ENCODE measurements around the gene SLC24A3. TPM values are rescaled to one million over a fixed set of nuclear protein-coding genes. Genes with fewer than 3 reads are reported as not detected.

SLC24A3 gene
- total and polyA plus RNA-seq, 2 of the 13 experiments (the other 11 are each of a cell fraction or from before 2014, with no cell fraction given), result not detected

GRCh38 chr20:19757487-19758132 lies 545.2 kb downstream of the SLC24A3 start (continued):
- TF ChIP-seq ZNF362 (CRISPR knock-in tag; IDR thresholded peaks at IDR 0.05; ENCODE audit: borderline replicate concordance) (no peak), ZNF329 (CRISPR knock-in tag; IDR thresholded peaks at IDR 0.05; ENCODE audit: low read depth) (no peak), POLR2AphosphoS2 (IDR thresholded peaks at IDR 0.05; ENCODE audit: low read depth, low read length) (no peak), JUND (CRISPR knock-in tag; IDR thresholded peaks at IDR 0.05) (0 out of 2 replicates have a peak, but pooled peaks have one; percentile 46), ZKSCAN1 (IDR thresholded peaks at IDR 0.05; ENCODE audit: low read length) (no peak), NCOA2 (CRISPR knock-in tag; IDR thresholded peaks at IDR 0.05) (0 out of 2 replicates have a peak, but pooled peaks have one; percentile 21), MXD4 (CRISPR knock-in tag; IDR thresholded peaks at IDR 0.05) (0 out of 2 replicates have a peak, but pooled peaks have one; percentile 6), PTBP1 (IDR thresholded peaks at IDR 0.05; ENCODE audit: low read depth, low read length, poor library complexity, severe bottlenecking) (no peak), ZNF274 (CRISPR knock-in tag; IDR thresholded peaks at IDR 0.05) (no peak; the same call in 1 of the 2 replicates), HHEX (CRISPR knock-in tag; IDR thresholded peaks at IDR 0.05) (no peak), SP140L (CRISPR knock-in tag; IDR thresholded peaks at IDR 0.05; ENCODE audit: borderline replicate concordance) (0 out of 2 replicates have a peak, but pooled peaks have one; percentile 59), KAT2B (IDR thresholded peaks at IDR 0.05; ENCODE audit: borderline replicate concordance, low read depth, low read length) (no peak), E2F1 (CRISPR knock-in tag; IDR thresholded peaks at IDR 0.05) (peak; percentile 38; the same call in 1 of the 2 replicates), GPN1 (CRISPR knock-in tag; IDR thresholded peaks at IDR 0.05; ENCODE audit: borderline replicate concordance) (no peak), PRPF4 (IDR thresholded peaks at IDR 0.05; ENCODE audit: low read depth, low read length, poor library complexity, severe bottlenecking) (no peak), ZNF790 (CRISPR knock-in tag; IDR thresholded peaks at IDR 0.05; ENCODE audit: borderline replicate concordance) (no peak), RFX3 (CRISPR knock-in tag; IDR thresholded peaks at IDR 0.05) (no peak), U2AF1 (optimal IDR thresholded peaks at IDR 0.05; ENCODE audit: low read depth, low read length) (no peak), HDAC6 (IDR thresholded peaks at IDR 0.05; ENCODE audit: low read depth, low read length) (no peak), ZNF547 (CRISPR knock-in tag; IDR thresholded peaks at IDR 0.05) (0 out of 2 replicates have a peak, but pooled peaks have one; percentile 42), SOX6 (IDR thresholded peaks at IDR 0.05) (no peak), SOX6 (CRISPR knock-in tag; IDR thresholded peaks at IDR 0.05) (peak; percentile 50; the same call in 1 of the 2 replicates)
- TF ChIP-seq, protein P1, sequence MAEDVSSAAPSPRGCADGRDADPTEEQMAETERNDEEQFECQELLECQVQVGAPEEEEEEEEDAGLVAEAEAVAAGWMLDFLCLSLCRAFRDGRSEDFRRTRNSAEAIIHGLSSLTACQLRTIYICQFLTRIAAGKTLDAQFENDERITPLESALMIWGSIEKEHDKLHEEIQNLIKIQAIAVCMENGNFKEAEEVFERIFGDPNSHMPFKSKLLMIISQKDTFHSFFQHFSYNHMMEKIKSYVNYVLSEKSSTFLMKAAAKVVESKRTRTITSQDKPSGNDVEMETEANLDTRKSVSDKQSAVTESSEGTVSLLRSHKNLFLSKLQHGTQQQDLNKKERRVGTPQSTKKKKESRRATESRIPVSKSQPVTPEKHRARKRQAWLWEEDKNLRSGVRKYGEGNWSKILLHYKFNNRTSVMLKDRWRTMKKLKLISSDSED (CRISPR knock-in tag; IDR thresholded peaks at IDR 0.05), result no peak
- TF ChIP-seq, protein P2, sequence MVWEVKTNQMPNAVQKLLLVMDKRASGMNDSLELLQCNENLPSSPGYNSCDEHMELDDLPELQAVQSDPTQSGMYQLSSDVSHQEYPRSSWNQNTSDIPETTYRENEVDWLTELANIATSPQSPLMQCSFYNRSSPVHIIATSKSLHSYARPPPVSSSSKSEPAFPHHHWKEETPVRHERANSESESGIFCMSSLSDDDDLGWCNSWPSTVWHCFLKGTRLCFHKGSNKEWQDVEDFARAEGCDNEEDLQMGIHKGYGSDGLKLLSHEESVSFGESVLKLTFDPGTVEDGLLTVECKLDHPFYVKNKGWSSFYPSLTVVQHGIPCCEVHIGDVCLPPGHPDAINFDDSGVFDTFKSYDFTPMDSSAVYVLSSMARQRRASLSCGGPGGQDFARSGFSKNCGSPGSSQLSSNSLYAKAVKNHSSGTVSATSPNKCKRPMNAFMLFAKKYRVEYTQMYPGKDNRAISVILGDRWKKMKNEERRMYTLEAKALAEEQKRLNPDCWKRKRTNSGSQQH (CRISPR knock-in tag; IDR thresholded peaks at IDR 0.05; ENCODE audit: low read depth), result no peak; the same call in 1 of the 2 replicates
- TF ChIP-seq, protein P3, sequence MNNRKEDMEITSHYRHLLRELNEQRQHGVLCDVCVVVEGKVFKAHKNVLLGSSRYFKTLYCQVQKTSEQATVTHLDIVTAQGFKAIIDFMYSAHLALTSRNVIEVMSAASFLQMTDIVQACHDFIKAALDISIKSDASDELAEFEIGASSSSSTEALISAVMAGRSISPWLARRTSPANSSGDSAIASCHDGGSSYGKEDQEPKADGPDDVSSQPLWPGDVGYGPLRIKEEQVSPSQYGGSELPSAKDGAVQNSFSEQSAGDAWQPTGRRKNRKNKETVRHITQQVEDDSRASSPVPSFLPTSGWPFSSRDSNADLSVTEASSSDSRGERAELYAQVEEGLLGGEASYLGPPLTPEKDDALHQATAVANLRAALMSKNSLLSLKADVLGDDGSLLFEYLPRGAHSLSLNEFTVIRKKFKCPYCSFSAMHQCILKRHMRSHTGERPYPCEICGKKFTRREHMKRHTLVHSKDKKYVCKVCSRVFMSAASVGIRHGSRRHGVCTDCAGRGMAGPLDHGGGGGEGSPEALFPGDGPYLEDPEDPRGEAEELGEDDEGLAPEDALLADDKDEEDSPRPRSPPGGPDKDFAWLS (CRISPR knock-in tag; IDR thresholded peaks at IDR 0.05; ENCODE audit: borderline replicate concordance), result no peak
